Glutamatergic neuron (in vitro differentiated cells): ENCODE data around the gene GRM1. TPM values are rescaled to one million over a fixed set of nuclear protein-coding genes. Genes with fewer than 3 reads are reported as not detected.

Experiments used
- DNase-seq: peaks from one replicate; pipeline ENCODE4 v3.0.0; 2022
- H3K27ac Mint-ChIP-seq: one replicate; pipeline ENCODE4 v1.8.0; 2020; ENCODE audit warnings: mild to moderate bottlenecking, mixed read lengths, inconsistent platforms; ENCODE audit not compliant: unreplicated experiment
- H3K27me3 Mint-ChIP-seq: one replicate; pipeline ENCODE4 v1.8.0; 2020; ENCODE audit warnings: mild to moderate bottlenecking, moderate library complexity, mixed read lengths, inconsistent platforms; ENCODE audit not compliant: unreplicated experiment
- H3K36me3 Mint-ChIP-seq: one replicate; pipeline ENCODE4 v1.8.0; 2020; ENCODE audit warnings: mild to moderate bottlenecking, mixed read lengths, inconsistent platforms; ENCODE audit not compliant: unreplicated experiment
- H3K4me1 Mint-ChIP-seq: one replicate; pipeline ENCODE4 v1.8.0; 2020; ENCODE audit warnings: mild to moderate bottlenecking, low read depth, mixed read lengths, inconsistent platforms; ENCODE audit not compliant: unreplicated experiment
- H3K4me3 Mint-ChIP-seq: one replicate; pipeline ENCODE4 v1.8.0; 2020; ENCODE audit warnings: mild to moderate bottlenecking, mixed read lengths, inconsistent platforms; ENCODE audit not compliant: unreplicated experiment
- H3K9me3 Mint-ChIP-seq: one replicate; pipeline ENCODE4 v1.8.0; 2020; ENCODE audit warnings: mild to moderate bottlenecking, moderate library complexity, mixed read lengths, inconsistent platforms; ENCODE audit not compliant: unreplicated experiment
- CTCF ChIP-seq: fragments of 200-600 bp; sonication (generic); IDR thresholded peaks from one replicate; pipeline ENCODE4 v1.5.0; 2021; ENCODE audit not compliant: partially characterized antibody, unreplicated experiment
- total RNA-seq: library from RNA; stranded (reverse); fragmentation: NEBNext Ultra II Directional; extraction: Animal tissue kit (Norgen Biotek cat#: 25700); gene quantifications from one replicate; pipeline ENCODE4 v1.2.1, GENCODE V29; 2021; ENCODE audit not compliant: unreplicated experiment

GRM1 gene
- total RNA-seq, 1 donor from 2014 or later: 0.17 TPM

GRCh38 chr6:146300521-146300920 is 271.7 kb downstream of the GRM1 start:
- TF ChIP-seq CTCF: no peak
- Mint-ChIP-seq H3K27ac (no peak overlapping the region), H3K4me1 (peaks cover 1% of the 10 kb centered on the region), H3K9me3 (no peaks in the 10 kb centered on the region), H3K36me3 (no peaks in the 10 kb centered on the region), H3K27me3 (no peaks in the 10 kb centered on the region), H3K4me3 (no peak overlapping the region)
- no peak for DNase-seq

- DNase-seq: no peak
- Mint-ChIP-seq H3K36me3 (no peaks in the 10 kb centered on the region), H3K9me3 (no peaks in the 10 kb centered on the region), H3K27me3 (no peaks in the 10 kb centered on the region), H3K4me3 (no peak overlapping the region), H3K4me1 (peaks cover 1% of the 10 kb centered on the region), H3K27ac (no peak overlapping the region)
- TF ChIP-seq CTCF: no peak
Observed at GRCh38 chr6:146301764-146302163, 272.9 kb downstream of the GRM1 start.

- no peak for DNase-seq
- Mint-ChIP-seq H3K27me3 (no peaks in the 10 kb centered on the region), H3K4me3 (no peak overlapping the region), H3K4me1 (peaks cover 1% of the 10 kb centered on the region), H3K36me3 (no peaks in the 10 kb centered on the region), H3K27ac (no peak overlapping the region), H3K9me3 (no peaks in the 10 kb centered on the region)
- TF ChIP-seq CTCF: no peak
Observed at GRCh38 chr6:146302994-146303393, 274.1 kb downstream of the GRM1 start.

- no peaks in the 10 kb centered on the region for H3K27me3 Mint-ChIP-seq
- DNase-seq: no peak
- no peaks in the 10 kb centered on the region for H3K36me3 Mint-ChIP-seq
- no peak overlapping the region for H3K27ac Mint-ChIP-seq
- peaks cover 1% of the 10 kb centered on the region for H3K4me1 Mint-ChIP-seq
- H3K9me3 Mint-ChIP-seq: no peaks in the 10 kb centered on the region
- no peak overlapping the region for H3K4me3 Mint-ChIP-seq
- no peak for TF ChIP-seq CTCF
Observed at GRCh38 chr6:146304181-146304580, 275.3 kb downstream of the GRM1 start.

- DNase-seq: no peak
- Mint-ChIP-seq H3K27ac (no peak overlapping the region), H3K36me3 (no peaks in the 10 kb centered on the region), H3K4me1 (peaks cover 1% of the 10 kb centered on the region), H3K9me3 (no peaks in the 10 kb centered on the region), H3K4me3 (no peak overlapping the region), H3K27me3 (no peaks in the 10 kb centered on the region)
- no peak for TF ChIP-seq CTCF
Observed at GRCh38 chr6:146305092-146305491, 276.2 kb downstream of the GRM1 start.
